Transverse colon (tissue), 4 donors: ENCODE measurements around the gene TOMT.

Experiments used
- CTCF ChIP-seq, 5 experiments: fragments of 200-600 bp in 3 of 5; fragments of 450-650 bp in 2 of 5; sonication (generic) in 3 of 5; IDR thresholded peaks; 1 replicate in 2 of 5; 2 replicates in 3 of 5; pipeline ENCODE4 v1.5.1; 2016 to 2017; ENCODE audit warnings: antibody characterized with exemption in 5 of 5, inconsistent platforms in 3 of 5, mild to moderate bottlenecking in 2 of 5, moderate library complexity in 1 of 5
- EP300 ChIP-seq: sonication (generic); formaldehyde crosslinking; IDR thresholded peaks from one replicate; pipeline ENCODE4 v1.6.1; 2017; ENCODE audit warnings: antibody characterized with exemption, low read depth
- POLR2A ChIP-seq: fragments of 450-650 bp; IDR thresholded peaks from one replicate; pipeline ENCODE4 v1.6.1; 2016; ENCODE audit warnings: antibody characterized with exemption, mild to moderate bottlenecking, moderate library complexity
- POLR2AphosphoS5 ChIP-seq, 3 donors: sonication (generic); formaldehyde crosslinking; IDR thresholded peaks; one replicate each; pipeline ENCODE4 v1.6.1; 2016; ENCODE audit warnings: antibody characterized with exemption in 3 of 3

- TF ChIP-seq CTCF (IDR thresholded peaks at IDR 0.05) = no peak
- TF ChIP-seq POLR2AphosphoS5 (IDR thresholded peaks at IDR 0.05) = no peak
- no peak for TF ChIP-seq EP300
- TF ChIP-seq POLR2A = no peak
These were observed 8.8 kb downstream of the TOMT start for GRCh38 chr11:72114570-72114969.
